GM18517 (cell line): ENCODE results near the gene FBLN5.
"Not testable (repeated sequence)": the region's sequence is repeated elsewhere in the genome, so short reads cannot be mapped to it uniquely, and the experiment has no call there.

Source experiments
- ATAC-seq: cut with Tn5 transposase; IDR thresholded peaks from one replicate; pipeline ENCODE4 v1.9.1; 2021; ENCODE audit warnings: mild to moderate bottlenecking, moderate library complexity; ENCODE audit not compliant: unreplicated experiment

FBLN5 gene

DNA sequence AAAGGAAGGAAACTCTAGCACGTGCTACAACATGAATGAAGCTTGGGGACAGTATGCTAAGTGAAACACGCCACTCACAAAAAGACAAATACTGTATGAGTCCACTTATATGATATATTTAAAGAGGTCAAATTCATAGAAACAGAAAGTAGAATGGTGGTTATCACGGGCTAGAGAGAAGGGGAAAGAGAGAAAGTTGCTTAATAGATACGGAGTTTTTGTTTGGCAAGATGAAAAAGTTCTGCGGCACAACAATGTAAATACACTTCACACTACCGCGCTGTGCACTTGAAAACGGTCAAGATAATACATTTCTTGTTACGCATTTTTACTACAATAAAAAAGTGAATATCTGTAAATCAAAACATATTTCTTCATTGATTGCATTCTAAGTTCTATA lies 37.3 kb downstream of the FBLN5 start:
- no peak for ATAC-seq

DNA sequence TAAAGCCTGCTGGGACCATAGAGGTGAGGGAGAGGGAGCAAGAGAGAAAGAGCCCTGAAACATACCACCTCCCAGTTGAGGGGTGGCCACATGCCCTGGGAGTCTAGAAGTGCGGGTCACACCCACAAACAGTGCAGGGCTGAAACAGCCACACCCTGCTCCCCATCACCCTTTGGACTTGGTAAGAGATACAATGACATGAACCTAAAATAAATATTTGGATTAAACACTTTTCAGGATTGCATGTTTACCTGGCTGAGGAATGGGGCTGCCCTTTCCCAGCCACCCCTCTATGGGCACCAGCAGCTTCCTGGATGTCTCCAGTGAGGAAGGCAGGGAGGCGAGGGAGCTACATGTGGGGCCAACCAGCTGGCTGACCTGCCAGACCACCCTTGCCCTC lies 41.1 kb downstream of the FBLN5 start:
- no peak for ATAC-seq

DNA sequence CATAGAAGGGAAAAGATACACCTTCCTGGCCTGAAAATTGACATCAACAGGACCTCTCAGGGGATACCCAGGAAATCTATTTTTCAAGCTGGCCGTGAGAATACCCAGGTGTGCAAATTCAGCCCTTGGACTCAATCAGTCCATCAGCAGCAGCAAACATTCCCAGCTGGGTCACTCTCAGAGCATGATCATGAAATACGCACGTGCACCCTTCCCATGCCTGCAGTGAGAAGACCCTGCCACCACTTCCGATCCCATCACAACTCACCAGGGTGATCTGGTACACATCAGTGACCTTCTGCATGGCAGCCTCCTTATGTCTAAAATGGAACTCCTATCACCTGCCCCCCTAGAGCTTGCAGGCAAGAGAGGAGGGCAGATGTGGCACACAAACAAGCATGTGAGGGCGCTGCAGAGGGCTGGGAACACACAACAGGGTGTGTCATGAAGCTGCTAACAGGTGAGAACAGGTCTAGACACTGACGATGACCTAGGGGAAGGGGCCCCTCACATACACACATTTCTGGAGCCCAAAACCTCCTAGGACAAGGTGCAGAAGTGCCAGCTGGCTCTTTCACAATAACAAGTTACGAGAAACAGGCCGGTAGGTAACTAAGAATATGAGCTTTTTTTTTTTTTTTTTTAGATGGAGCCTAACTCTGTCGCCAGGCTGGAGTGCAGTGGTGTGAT lies 42.4 kb downstream of the FBLN5 start:
- ATAC-seq = no peak

DNA sequence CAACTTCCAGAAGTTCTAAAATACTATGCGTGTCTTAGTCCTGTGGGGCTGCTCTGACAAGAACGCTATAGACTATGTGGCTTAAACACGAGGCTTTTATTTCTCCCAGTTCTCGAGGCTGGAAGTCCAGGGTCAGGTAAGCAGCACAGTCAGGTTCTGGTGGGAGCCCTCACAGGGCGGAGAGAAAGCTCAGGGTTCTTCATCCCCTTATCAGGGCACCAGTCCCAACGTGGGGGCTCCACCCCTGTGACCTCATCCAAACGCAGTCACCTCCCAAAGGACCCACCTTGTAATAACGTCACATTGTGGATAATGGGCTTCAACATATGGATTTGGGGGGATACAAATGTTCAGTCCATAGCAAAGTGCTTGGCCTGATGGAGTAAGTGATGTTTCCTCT lies 43.0 kb downstream of the FBLN5 start:
- ATAC-seq = no peak

DNA sequence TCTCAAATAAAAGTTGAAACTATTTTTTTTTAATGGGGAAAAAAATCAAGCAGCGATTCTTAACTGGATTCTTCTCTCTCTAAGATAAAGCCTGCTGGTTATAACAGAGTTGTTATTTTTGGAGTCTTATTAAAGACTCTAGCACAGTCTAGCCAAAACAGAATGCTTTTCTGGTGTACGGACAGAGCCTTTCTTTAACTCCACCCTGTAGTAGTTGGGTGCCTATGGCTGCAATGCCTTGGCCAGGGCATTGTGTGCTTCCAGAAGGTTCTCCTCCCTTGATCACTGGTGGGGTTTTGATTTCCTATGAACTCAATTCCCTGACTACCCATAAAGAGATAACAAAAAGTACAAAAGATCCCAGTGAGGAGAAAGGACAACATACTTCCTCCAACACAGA lies 44.4 kb downstream of the FBLN5 start:
- ATAC-seq = no peak

DNA sequence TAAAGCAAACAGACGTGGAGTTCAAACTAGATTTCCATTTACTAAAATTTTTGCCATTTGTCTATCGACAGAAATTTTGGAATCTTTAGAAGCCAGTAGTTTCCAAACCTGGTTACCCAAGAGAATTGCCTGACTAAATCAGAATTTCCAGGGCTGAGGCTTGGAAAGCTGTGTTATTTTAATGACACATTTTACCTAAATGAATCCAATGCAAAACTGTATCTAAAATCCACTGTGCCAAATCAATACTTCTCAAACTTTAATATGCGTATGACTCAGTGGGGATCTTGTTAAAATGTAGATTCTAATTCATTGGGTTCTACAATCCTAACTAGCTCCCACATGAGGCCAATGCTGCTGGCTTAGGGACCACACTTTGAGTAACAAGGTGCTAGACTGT lies 45.2 kb downstream of the FBLN5 start:
- no peak for ATAC-seq

DNA sequence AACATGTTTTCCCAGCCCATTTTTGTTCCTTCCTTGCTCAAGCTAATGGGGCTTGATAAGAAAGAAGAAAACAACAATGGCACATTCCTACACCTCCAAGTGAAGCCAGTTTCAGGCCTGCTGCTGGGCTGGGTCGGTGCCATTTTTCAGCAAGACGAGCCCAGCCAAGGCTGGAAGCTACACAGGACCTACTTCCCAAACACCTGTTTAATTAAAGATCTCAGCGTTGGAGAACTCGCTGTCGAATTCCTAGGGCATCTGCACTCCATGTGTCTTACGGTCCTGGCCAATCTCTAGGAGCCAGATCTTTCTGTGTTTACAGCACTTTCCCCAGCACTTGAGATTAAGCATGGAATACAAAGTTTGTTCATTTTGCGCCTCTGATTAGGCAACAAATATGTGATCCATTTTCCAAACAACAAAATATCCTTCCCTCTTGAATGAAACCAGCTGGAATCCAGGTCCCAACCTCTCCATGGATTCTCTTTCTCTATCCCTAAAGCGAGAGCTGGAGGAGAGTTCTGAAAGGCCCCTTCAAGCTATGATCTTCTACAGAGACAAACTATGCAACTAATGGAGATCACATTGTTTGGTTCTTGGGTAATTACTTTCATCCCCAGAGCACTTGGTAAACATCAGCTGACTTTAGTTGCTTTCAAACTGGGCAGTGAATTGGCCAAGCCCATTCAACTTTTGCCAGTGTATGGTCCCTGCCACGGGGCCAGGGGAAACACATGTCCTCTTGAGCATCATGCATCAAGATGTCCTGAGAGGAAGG lies 45.9 kb downstream of the FBLN5 start:
- ATAC-seq = no peak

DNA sequence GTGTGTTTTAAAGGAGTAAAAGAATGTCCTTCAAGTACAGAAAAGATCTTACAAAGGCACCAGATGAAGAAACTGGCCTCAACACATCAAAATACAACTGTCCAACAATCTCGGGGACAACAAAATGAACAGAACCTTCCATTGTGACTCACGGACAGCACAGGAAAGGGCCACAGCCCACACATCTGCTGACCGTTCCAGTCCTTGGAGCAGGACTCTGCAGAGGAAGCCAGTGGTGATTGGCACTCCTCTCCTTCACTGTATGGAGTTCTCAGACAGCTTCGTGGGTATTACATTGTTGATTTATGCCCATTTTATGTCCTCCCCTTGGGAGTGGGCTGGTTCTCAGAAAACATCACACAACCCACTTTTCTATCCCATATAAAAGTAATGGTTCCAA lies 47.7 kb downstream of the FBLN5 start:
- no peak for ATAC-seq

DNA sequence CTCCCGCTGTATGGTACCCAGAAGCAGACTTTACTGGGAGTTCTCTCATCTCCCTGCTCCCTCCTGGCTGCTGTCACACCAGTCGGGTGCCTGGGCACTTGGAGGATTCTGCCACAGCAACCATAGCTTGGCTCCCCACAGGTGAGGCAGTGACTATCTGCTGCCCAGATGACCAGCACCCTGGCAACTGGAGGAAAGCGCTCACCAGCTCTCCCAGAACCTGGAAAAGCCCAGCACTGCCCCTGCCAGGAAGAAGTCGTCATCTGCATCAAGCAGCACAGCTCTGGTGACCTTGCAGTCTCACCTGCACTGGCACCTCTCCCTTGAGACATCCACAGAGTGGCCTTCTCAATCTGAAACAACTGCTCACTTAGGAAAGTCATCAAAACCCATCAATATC lies 48.3 kb downstream of the FBLN5 start:
- no peak for ATAC-seq

DNA sequence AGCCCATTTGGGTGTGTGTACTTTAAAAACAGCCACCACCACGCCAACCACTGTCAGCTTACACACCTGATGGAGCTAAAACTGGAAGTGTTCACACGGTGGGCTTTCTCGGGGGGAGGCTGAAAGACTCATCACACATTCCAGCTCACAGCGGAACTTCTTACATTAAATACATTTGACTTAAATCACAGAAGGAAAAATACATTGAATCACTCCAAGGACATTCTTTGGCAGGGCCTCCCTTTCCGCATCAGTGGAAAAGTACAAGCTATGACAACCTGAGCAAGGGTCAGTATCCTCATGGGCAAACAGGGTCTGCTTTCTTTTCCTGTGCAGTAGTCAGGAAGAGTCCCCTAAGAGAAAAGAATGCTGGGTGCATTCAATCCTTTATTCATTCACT lies 49.1 kb downstream of the FBLN5 start:
- ATAC-seq = no peak

DNA sequence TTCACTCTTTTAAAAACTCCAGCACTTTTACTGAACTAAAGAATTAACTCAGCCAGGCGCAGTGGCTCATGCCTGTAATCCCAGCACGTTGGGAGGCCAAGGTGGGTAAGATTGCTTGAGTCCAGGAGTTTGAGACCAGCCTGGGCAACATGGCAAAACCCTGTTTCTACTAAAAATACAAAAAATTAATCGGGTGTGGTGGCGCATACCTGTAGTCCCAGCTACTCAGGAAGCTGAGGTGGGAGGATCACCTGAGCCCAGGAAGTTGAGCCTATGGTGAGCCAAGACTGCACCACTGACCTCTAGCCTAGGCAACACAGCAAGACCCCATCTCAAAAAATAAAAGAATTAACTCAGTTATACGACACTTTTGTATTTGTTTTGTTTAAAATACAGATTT lies 49.8 kb downstream of the FBLN5 start:
- ATAC-seq = not testable (repeated sequence)

DNA sequence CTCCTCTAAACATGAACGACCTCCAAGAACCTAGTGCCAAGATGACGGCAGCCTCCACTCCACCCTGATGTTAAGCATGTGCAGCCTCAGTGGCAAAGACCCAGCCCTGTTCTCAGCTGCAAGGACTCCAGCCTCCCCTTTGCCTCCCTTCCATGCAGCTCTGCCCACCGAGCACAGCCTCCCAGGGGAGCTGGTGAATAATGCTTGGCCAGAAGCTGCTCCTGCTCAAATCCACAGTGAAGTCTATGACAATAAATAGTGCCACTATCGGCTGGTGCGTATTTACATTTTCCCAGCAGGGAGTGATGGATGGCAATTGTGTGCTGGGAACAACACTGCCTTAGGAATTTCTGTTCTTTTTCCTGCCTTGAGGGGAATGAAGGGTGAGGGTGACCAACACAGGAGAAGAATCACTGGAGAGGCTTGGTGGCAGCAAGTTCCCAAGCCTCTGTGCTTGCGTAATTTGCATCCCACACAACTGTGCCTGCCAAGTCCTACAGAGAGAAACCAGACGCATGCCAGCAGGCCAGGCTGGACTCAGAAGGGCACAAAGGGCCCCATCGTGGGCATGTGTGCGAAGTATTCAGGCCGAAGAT lies 50.3 kb downstream of the FBLN5 start:
- no peak for ATAC-seq

DNA sequence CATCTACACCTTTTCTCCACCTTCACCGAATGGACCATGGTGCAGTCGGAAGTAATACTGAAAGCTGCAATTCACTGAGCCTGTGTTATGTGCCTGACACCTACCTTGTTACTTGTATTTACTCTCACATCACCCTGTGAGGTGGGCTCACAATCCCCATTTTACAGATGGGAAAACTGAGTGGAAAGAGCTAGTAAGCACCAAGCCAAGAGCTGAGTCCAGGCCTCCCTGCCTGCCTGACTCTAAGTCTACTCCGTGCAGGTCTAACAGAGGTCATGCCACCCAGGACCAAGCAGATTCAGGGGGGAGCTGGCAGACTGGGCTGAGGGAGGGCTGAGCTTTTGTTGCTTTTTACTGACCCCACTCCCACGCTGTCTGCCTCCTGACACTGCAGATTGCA lies 51.1 kb downstream of the FBLN5 start:
- no peak for ATAC-seq

DNA sequence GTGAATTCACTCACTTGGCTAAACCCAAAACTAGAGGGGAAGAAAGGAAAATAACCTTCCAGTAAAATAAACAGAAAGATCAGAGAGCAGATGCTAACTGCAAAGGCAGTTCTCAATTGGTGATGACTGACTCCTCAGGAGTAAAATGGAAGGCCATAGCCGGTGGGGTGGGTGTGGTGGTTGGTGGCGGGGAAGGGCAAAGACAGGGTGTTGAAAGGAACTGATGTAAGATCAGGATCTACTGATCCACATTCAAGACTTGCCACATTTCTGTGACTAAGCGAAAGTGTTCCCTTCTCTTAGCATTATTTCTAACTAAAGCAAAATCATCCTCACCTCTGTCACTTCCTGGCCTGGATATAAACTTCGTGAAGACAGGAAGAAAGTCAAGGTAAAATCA lies 53.8 kb downstream of the FBLN5 start:
- no peak for ATAC-seq

DNA sequence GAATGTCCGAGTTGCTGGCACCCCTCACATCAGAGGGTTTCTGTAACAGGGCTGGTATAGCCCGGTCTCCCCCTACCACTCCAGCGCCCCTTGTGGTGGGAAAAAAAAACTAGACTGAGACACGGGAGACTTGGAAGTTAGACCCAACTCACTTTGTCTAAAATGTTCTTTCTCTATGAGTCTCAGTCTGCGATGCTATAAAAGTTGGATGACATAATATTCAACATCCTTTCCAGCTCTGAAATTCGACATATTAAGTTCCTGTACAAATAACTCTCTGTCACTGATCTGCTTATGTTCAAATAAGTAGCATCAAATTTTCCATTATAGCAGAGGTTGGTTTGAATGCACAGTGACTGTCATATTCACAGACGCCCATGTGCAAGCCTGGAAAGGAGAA lies 54.5 kb downstream of the FBLN5 start:
- ATAC-seq = no peak

DNA sequence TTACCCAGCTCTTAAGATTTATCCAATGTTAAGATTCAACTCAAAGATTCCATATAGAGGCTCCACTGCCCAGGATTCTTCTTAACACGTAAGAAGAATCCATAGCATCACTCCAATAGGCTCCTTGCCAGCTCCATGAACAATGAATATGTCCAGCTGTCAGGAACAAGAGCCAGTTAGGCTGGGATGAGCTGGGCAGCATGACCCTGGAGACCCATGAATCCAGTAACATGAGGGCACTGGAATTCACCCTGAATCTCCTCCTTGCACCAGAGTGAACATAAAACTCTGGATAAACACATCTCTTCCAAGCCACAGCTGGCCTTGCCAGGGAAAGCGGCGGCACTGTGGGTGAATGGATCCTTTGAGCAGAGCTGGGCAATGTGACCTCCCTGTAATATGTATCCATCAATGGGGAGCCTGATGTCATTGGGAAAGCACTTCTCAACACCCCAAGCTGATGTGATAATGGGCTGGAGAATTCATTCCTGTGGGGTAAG lies 55.7 kb downstream of the FBLN5 start:
- ATAC-seq = no peak

DNA sequence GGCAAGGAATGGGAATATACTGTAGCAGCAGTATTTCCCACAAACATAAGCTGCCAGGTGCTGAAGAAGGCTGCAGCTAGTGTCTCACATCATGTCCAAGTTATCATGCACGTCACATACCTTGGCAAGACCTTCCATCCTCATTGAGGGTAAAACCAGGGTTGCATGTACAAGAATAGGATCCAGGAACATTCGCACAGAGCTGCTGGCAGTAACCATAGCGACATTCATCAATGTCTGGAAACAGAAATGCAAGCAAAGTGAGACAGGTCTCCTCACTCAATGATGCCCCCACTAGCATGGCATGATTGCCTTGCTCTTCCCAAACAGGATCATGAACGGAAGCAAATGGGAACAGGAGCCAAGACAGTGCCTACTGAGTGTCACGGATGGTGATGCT lies 56.4 kb downstream of the FBLN5 start:
- ATAC-seq = no peak

DNA sequence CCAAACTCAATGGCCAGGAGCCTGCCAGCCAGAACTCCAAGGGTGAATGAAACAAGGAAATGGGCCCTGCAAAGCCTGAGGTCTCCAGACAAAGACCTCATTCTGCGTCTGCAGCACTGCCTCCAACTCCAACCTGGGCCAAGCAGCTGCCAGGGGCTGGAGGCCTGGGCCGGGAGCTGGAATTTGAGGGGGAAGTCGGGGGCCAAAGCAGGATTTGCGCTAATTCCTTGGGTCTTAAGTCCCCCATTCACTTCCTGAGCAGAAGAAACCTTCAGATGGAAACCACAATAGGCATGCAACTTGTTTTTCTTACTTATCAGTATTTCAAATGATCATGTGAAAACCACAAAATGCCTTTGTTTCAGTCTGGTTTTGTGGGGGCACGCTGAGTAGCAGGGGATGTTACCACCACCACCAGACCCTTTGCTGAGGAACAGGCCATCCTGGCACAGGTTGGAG lies 57.2 kb downstream of the FBLN5 start:
- no peak for ATAC-seq

DNA sequence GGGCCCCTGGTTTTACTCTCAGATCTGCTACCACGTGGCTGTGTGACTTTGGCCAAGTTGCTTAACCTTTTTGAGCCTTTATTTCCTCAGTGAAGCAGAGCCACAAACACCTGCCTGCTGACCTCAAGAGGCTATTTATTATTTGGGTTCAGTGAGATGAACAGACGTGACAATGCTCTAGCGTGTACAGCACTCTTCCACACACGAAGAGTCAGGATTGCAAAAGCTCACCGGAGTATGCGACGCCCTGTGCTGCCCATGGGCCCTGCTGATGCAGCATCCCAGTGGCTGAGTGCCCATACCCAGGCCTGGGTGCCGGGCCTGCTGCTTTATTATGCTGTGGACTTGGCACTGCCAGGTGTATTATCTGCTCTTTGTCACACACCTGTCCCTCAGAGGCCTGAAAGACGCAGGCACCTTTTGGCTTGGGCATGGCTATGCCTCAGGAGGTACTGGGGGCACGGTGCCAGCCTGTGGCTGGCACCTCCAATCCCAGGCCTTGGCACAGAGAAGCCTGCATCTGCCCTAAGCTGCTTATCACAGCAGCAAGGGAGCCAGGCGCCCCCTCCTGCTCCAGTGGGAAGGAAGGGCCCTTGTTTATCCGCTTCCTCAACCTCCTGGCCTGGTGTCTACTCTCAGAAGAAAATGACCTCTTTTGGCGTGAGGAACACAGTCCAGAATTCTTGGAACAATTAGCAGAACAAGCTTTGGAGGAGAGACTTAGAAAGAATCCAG lies 57.9 kb downstream of the FBLN5 start:
- ATAC-seq = no peak

DNA sequence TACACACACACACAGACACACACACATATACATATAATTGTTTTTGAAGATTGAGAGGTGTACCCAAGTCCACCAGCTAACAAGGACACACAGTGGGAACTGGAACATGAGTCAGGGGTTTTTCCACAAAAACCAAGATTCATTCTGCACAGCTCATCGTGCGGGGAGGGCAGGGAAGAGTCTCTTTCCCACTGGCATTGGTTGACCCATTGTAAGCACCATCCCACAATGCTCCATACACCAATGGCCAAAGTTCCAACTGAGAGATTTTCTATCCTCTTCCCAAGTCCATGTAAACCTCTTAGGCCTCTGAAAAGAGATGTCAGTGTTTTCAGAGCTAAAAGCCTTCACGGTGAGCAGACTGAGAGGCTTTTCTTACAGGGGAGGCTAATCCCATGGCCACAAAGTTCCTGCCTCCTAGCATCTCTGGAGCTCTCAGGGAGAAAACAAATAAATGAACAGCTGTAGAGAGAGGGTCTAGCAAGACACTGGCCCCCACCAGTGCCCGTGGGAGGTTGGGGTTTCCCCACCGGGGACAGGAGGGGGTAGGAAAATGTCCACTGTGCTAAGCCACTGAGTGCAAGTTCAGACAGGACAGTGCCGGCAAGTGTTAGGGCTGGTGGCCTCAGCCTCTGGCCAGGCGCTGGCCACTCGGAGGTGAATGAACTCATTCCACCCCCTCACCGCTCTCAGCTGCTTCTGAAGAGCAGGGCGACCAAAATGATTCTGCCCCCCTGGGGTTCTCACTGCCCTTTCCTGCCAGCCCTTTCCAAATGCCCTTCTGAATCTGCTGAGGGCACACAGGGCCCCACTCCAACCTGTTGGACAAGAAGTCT lies 58.6 kb downstream of the FBLN5 start:
- ATAC-seq = no peak
